Activated CD4-positive, alpha-beta T cell treated with anti-CD3 and anti-CD28 coated beads, Interleukin-2, amount 10 ng/mL, durations not matched to agents 24 days and 14 days (primary cell): ENCODE data around the gene DBF4. TPM values are rescaled to one million over a fixed set of nuclear protein-coding genes. Genes with fewer than 3 reads are reported as not detected.
"Not testable (repeated sequence)": the region's sequence is repeated elsewhere in the genome, so short reads cannot be mapped to it uniquely, and the experiment has no call there.

Experiments used
- DNase-seq: peaks from one replicate; pipeline ENCODE4 v3.0.0; 2022
- H3K27ac Mint-ChIP-seq: one replicate; pipeline ENCODE4 v1.8.0; 2022; ENCODE audit warnings: mild to moderate bottlenecking, mixed read lengths
- H3K27me3 Mint-ChIP-seq: one replicate; pipeline ENCODE4 v1.8.0; 2022; ENCODE audit warnings: mixed read lengths
- H3K36me3 Mint-ChIP-seq: one replicate; pipeline ENCODE4 v1.8.0; 2022; ENCODE audit warnings: low read depth, mild to moderate bottlenecking, mixed read lengths
- H3K4me1 Mint-ChIP-seq: one replicate; pipeline ENCODE4 v1.8.0; 2021; ENCODE audit warnings: mixed read lengths
- H3K4me3 Mint-ChIP-seq: one replicate; pipeline ENCODE4 v1.8.0; 2022; ENCODE audit warnings: mild to moderate bottlenecking, moderate library complexity, mixed read lengths
- H3K9me3 Mint-ChIP-seq: one replicate; pipeline ENCODE4 v1.8.0; 2021; ENCODE audit warnings: mixed read lengths
- intact Hi-C: fragments of 100-400 bp; cut with micrococcal nuclease; formaldehyde crosslinking; loops from one replicate; pipeline ENCODE4 v1.15.1; 2023
- total RNA-seq: library from RNA; stranded (reverse); gene quantifications from 2 replicates; pipeline ENCODE4 v1.2.3, GENCODE V29; 2022

Gene DBF4
- total RNA-seq, 1 donor from 2014 or later: 65.7 TPM

DNA sequence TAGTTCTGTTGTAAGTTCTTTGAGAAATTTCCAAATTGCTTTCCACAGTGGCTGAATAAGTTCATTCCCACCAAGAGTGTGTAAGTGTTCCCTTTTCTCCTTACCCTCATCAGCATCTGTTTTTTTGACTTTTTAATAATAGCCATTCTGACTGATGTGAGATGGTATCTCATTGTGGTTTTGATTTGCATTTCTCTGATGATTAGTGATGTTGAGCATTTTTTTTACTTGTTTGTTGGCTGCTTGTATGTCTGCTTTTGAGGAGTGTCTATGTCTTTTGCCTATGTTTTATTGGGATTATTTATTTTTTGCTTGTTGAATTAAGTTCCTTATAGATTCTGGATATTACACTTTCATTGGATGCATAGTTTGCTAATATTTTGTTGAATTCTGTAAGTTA lies 69.6 kb downstream of the DBF4 start:
- H3K27ac Mint-ChIP-seq, intact Hi-C loops, H3K36me3 Mint-ChIP-seq, DNase-seq, H3K9me3 Mint-ChIP-seq, H3K4me3 Mint-ChIP-seq, H3K27me3 Mint-ChIP-seq, H3K4me1 Mint-ChIP-seq: not testable (repeated sequence)

DNA sequence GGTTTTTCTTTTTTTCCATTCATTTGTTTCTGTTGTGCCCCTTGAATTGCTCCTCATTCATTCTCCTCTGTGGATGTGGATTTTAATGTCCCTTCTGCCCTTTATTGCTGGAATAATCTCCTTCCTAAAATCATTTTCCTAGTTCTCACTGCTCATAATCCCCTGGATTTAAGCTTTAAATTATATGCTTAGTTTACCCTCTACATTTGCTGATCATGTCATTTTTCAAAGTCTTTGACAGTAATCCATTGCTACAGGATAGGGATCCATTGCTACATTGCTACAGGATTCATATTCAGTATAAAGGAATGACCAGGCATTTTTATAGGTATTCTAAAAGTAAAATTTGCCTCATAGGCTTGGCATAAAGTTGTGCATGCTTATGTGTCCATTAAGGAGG lies 72.1 kb downstream of the DBF4 start:
- no peak overlapping the region for H3K4me3 Mint-ChIP-seq
- DNase-seq: no peak
- intact Hi-C loops: no loop called here
- H3K27ac Mint-ChIP-seq: no peak overlapping the region
- no peaks in the 10 kb centered on the region for H3K4me1 Mint-ChIP-seq
- no peaks in the 10 kb centered on the region for H3K36me3 Mint-ChIP-seq
- H3K27me3 Mint-ChIP-seq: peaks cover 2% of the 10 kb centered on the region
- peaks cover 4% of the 10 kb centered on the region for H3K9me3 Mint-ChIP-seq

Other genes starting within 250 kb of the DBF4 start
- gene RUNDC3B, start 248.1 kb upstream of the DBF4 start, total RNA-seq: 0.09 and 0.23 TPM in 2 replicates
- 43.3 and 51.0 TPM in 2 replicates for gene SLC25A40, start 133 bp upstream of the DBF4 start, total RNA-seq
- 1.5 and 1.7 TPM in 2 replicates for gene ADAM22, start 57.8 kb downstream of the DBF4 start, total RNA-seq